ENCODE data around the gene NPHP1.
"Not testable (repeated sequence)": the region's sequence is repeated elsewhere in the genome, so short reads cannot be mapped to it uniquely, and the experiment has no call there.

The NPHP1 gene

GRCh38 chr2:110197452-110197851 lies 7.4 kb downstream of the NPHP1 start:
- no peak for DNase-seq (ENCODE audit: low read depth)

- DNase-seq (ENCODE audit: low read depth), result not testable (repeated sequence)
Observed at GRCh38 chr2:110190169-110190568, 14.6 kb downstream of the NPHP1 start.

- DNase-seq (ENCODE audit: low read depth), result no peak
Observed at GRCh38 chr2:110182449-110182848, 22.4 kb downstream of the NPHP1 start.

- DNase-seq (ENCODE audit: low read depth), result no peak
Observed at GRCh38 chr2:110180036-110180435, 24.8 kb downstream of the NPHP1 start.

- no peak for DNase-seq (ENCODE audit: low read depth)
Observed at GRCh38 chr2:110173523-110173922, 31.3 kb downstream of the NPHP1 start.

- no peak for DNase-seq (ENCODE audit: low read depth)
Observed at GRCh38 chr2:110172506-110172905, 32.3 kb downstream of the NPHP1 start.

GRCh38 chr2:110170102-110170501 lies 34.7 kb downstream of the NPHP1 start:
- no peak for DNase-seq (ENCODE audit: low read depth)

GRCh38 chr2:110167326-110168000 lies 37.4 kb downstream of the NPHP1 start:
- no peak for DNase-seq (ENCODE audit: low read depth)

GRCh38 chr2:110166266-110166665 lies 38.5 kb downstream of the NPHP1 start:
- no peak for DNase-seq (ENCODE audit: low read depth)

- no peak for DNase-seq (ENCODE audit: low read depth)
Observed at GRCh38 chr2:110157153-110157793, 47.5 kb downstream of the NPHP1 start.

GRCh38 chr2:110154828-110155227 lies 50.0 kb downstream of the NPHP1 start:
- DNase-seq (ENCODE audit: low read depth), result not testable (repeated sequence)

GRCh38 chr2:110154188-110154587 lies 50.6 kb downstream of the NPHP1 start:
- not testable (repeated sequence) for DNase-seq (ENCODE audit: low read depth)

- DNase-seq (ENCODE audit: low read depth), result no peak
Observed at GRCh38 chr2:110153416-110153815, 51.4 kb downstream of the NPHP1 start.

GRCh38 chr2:110152943-110153342 lies 51.9 kb downstream of the NPHP1 start:
- no peak for DNase-seq (ENCODE audit: low read depth)

GRCh38 chr2:110149330-110150220 lies 55.2 kb downstream of the NPHP1 start:
- no peak for DNase-seq (ENCODE audit: low read depth)

- DNase-seq (ENCODE audit: low read depth), result no peak
Observed at GRCh38 chr2:110146945-110147332, 57.9 kb downstream of the NPHP1 start.

GRCh38 chr2:110146183-110146944 lies 58.4 kb downstream of the NPHP1 start:
- no peak for DNase-seq (ENCODE audit: low read depth)

- DNase-seq (ENCODE audit: low read depth), result no peak
Observed at GRCh38 chr2:110143982-110144381, 60.8 kb downstream of the NPHP1 start.

- DNase-seq (ENCODE audit: low read depth), result no peak
Observed at GRCh38 chr2:110140401-110140800, 64.4 kb downstream of the NPHP1 start.

GRCh38 chr2:110134025-110134424 lies 70.8 kb downstream of the NPHP1 start:
- DNase-seq (ENCODE audit: low read depth), result no peak

- no peak for DNase-seq (ENCODE audit: low read depth)
Observed at GRCh38 chr2:110131166-110131565, 73.6 kb downstream of the NPHP1 start.

GRCh38 chr2:110130757-110131156 lies 74.1 kb downstream of the NPHP1 start:
- no peak for DNase-seq (ENCODE audit: low read depth)
